GM23338 (cell line): ENCODE measurements around the gene MFAP4. TPM values are rescaled to one million over a fixed set of nuclear protein-coding genes. Genes with fewer than 3 reads are reported as not detected.

Experiments used
- ATAC-seq: fragments of 200-7000 bp; cut with Tn5 transposase; 3 replicates; pipeline ENCODE4 v1.9.1; 2020
- DNase-seq: peaks from one replicate; pipeline ENCODE4 v3.0.0-alpha.2; 2015; ENCODE audit warnings: low spot score
- H2AFZ ChIP-seq: fragments of 200-600 bp; sonication (generic); 2 replicates; pipeline ENCODE4 v1.8.0; 2016; ENCODE audit warnings: antibody characterized with exemption, mild to moderate bottlenecking, moderate library complexity
- H3F3A ChIP-seq: fragments of 200-600 bp; sonication (generic); replicated peaks from 2 replicates; pipeline ENCODE4 v1.8.0; 2017; ENCODE audit warnings: antibody characterized with exemption, mixed run types, low read depth
- H3K27ac ChIP-seq: fragments of 200-600 bp; sonication (generic); 2 replicates; pipeline ENCODE4 v1.6.1; 2016; ENCODE audit warnings: low read depth
- H3K27me3 ChIP-seq: fragments of 200-600 bp; sonication (generic); 2 replicates; pipeline ENCODE4 v1.8.0; 2016; ENCODE audit warnings: mild to moderate bottlenecking, mixed run types, moderate library complexity; ENCODE audit not compliant: insufficient read depth
- H3K36me3 ChIP-seq: fragments of 200-600 bp; sonication (generic); 2 replicates; pipeline ENCODE4 v1.8.0; 2016; ENCODE audit warnings: mild to moderate bottlenecking; ENCODE audit not compliant: insufficient read depth
- H3K4me1 ChIP-seq: fragments of 200-600 bp; sonication (generic); 2 replicates; pipeline ENCODE4 v1.8.0; 2016; ENCODE audit warnings: mild to moderate bottlenecking, moderate library complexity; ENCODE audit not compliant: insufficient read depth
- H3K4me2 ChIP-seq: fragments of 200-600 bp; sonication (generic); 2 replicates; pipeline ENCODE4 v1.7.1; 2017; ENCODE audit warnings: mixed run types
- H3K4me3 ChIP-seq: fragments of 200-600 bp; sonication (generic); 2 replicates; pipeline ENCODE4 v1.6.1; 2016; ENCODE audit warnings: mixed run types
- H3K79me2 ChIP-seq: fragments of 200-600 bp; sonication (generic); replicated peaks from 2 replicates; pipeline ENCODE4 v1.8.0; 2017; ENCODE audit warnings: mild to moderate bottlenecking; ENCODE audit not compliant: insufficient read depth
- H3K9me2 ChIP-seq: fragments of 200-600 bp; sonication (generic); 2 replicates; pipeline ENCODE4 v1.8.0; 2017; ENCODE audit not compliant: insufficient read depth
- H4K20me1 ChIP-seq: fragments of 200-600 bp; sonication (generic); replicated peaks from 2 replicates; pipeline ENCODE4 v1.8.0; 2017; ENCODE audit warnings: mild to moderate bottlenecking; ENCODE audit not compliant: insufficient read depth
- H3K27ac Mint-ChIP-seq: 2 replicates; pipeline ENCODE4 v1.8.0; 2020; ENCODE audit warnings: inconsistent platforms, mild to moderate bottlenecking, moderate library complexity, mixed read lengths
- H3K27me3 Mint-ChIP-seq: 3 replicates; pipeline ENCODE4 v1.8.0; 2022; ENCODE audit warnings: low read depth, mild to moderate bottlenecking, moderate library complexity, mixed read lengths, inconsistent platforms; ENCODE audit not compliant: insufficient read depth, poor library complexity
- H3K36me3 Mint-ChIP-seq: 3 replicates; pipeline ENCODE4 v1.8.0; 2021; ENCODE audit warnings: low read depth, mild to moderate bottlenecking, inconsistent platforms, moderate library complexity, mixed read lengths
- H3K4me1 Mint-ChIP-seq: 3 replicates; pipeline ENCODE4 v1.8.0; 2020; ENCODE audit warnings: mild to moderate bottlenecking, inconsistent platforms, mixed read lengths
- H3K4me3 Mint-ChIP-seq: 3 replicates; pipeline ENCODE4 v1.8.0; 2021; ENCODE audit warnings: moderate library complexity, mild to moderate bottlenecking, inconsistent platforms, mixed read lengths
- H3K9me3 Mint-ChIP-seq: 3 replicates; pipeline ENCODE4 v1.8.0; 2020; ENCODE audit warnings: moderate library complexity, mild to moderate bottlenecking, inconsistent platforms, mixed read lengths
- CREB1 ChIP-seq: fragments of 250-450 bp; sonication (Bioruptor Pico); IDR thresholded peaks from 2 replicates; pipeline ENCODE4 v1.5.0; 2020; ENCODE audit warnings: low read depth, mild to moderate bottlenecking, moderate library complexity
- EZH2 ChIP-seq: fragments of 200-600 bp; sonication (generic); IDR thresholded peaks from one replicate; pipeline ENCODE4 v1.8.0; 2017; ENCODE audit warnings: antibody characterized with exemption, mild to moderate bottlenecking, low read depth; ENCODE audit not compliant: unreplicated experiment
- EZH2phosphoT487 ChIP-seq: fragments of 200-600 bp; sonication (generic); IDR thresholded peaks from one replicate; pipeline ENCODE4 v1.8.1; 2018; ENCODE audit warnings: antibody characterized with exemption; ENCODE audit not compliant: unreplicated experiment
- JUNB ChIP-seq: IDR thresholded peaks from one replicate; pipeline ENCODE4 v1.6.1; 2016; ENCODE audit warnings: antibody characterized with exemption; ENCODE audit not compliant: unreplicated experiment
- NANOG ChIP-seq: IDR thresholded peaks from 2 replicates; pipeline ENCODE4 v1.6.1; 2016; ENCODE audit warnings: antibody characterized with exemption, borderline replicate concordance
- POLR2AphosphoS5 ChIP-seq: IDR thresholded peaks from 2 replicates; pipeline ENCODE4 v1.6.1; 2016; ENCODE audit warnings: antibody characterized with exemption, low read depth
- STAT1 ChIP-seq: IDR thresholded peaks from one replicate; pipeline ENCODE4 v1.6.1; 2016; ENCODE audit warnings: antibody characterized with exemption; ENCODE audit not compliant: unreplicated experiment
- ZNF114 ChIP-seq: fragments of 250-450 bp; sonication (Bioruptor Pico); IDR thresholded peaks from 2 replicates; pipeline ENCODE4 v1.5.0; 2020; ENCODE audit warnings: mild to moderate bottlenecking, moderate library complexity
- ZNF331 ChIP-seq: fragments of 250-450 bp; sonication (Bioruptor Pico); IDR thresholded peaks from 2 replicates; pipeline ENCODE4 v1.5.0; 2020; ENCODE audit warnings: low read depth, mild to moderate bottlenecking, moderate library complexity
- polyA plus RNA-seq: library from polyadenylated mRNA; unstranded; fragments of >200 nt; fragmentation: Nextera tagmentation; extraction: Ambion mirVana; gene quantifications from 2 replicates; pipeline ENCODE4 v1.2.1, GENCODE V29; 2016
- total RNA-seq: library from RNA; depleted of rRNA; stranded (reverse); fragments of >200 nt; shearing (Covaris generic); gene quantifications from 2 replicates; pipeline ENCODE4 v1.2.3, GENCODE V29; 2014
- TF ChIP-seq, protein P1 (sequence below): fragments of 250-450 bp; sonication (Bioruptor Pico); IDR thresholded peaks from 2 replicates; pipeline ENCODE4 v1.5.0; 2020; ENCODE audit warnings: mild to moderate bottlenecking, moderate library complexity
- TF ChIP-seq, protein P2 (sequence below), 2 experiments: fragments of 200-600 bp in 1 of 2; sonication (generic) in 1 of 2; conservative IDR thresholded peaks; 2 replicates each; pipeline versions ENCODE4 v1.5.1 to v1.6.1; 2016 to 2017; ENCODE audit warnings: antibody characterized with exemption in 2 of 2, low read depth in 2 of 2, mild to moderate bottlenecking in 2 of 2, moderate library complexity in 1 of 2
- TF ChIP-seq, protein P3 (sequence below): IDR thresholded peaks from one replicate; pipeline ENCODE4 v1.6.1; 2018; ENCODE audit warnings: antibody characterized with exemption; ENCODE audit not compliant: unreplicated experiment
- TF ChIP-seq, protein P4 (sequence below): IDR thresholded peaks from 2 replicates; pipeline ENCODE4 v1.6.1; 2016; ENCODE audit warnings: antibody characterized with exemption

Gene MFAP4
- total and polyA plus RNA-seq, 2 experiments from 2014 or later = 7.7 to 9.7 TPM

DNA sequence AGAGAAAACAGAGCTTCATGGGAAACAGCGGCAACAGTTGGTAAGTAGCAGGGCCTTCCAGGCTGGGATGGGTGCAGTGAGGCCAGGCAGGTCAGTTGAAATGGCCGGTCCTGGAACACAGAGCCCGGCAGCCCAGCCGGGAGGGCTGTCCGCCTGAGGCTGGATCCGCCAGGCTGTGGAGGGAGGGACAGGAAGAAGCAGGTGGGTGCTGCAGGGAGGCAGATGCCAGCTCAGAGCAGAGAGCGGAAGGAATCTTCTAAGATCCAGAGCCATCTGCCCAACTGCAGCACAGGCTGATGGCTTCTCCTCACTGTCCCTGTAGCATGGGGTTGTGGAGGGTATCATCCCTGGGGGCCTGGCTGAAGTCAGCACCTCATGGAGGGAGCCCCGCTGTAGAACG is 24.6 kb upstream of the MFAP4 start:
- H3K9me2 ChIP-seq = no peaks in the 10 kb centered on the region
- H3K4me1 ChIP-seq = peaks cover 15% of the 10 kb centered on the region
- no peaks in the 10 kb centered on the region for H3K36me3 ChIP-seq
- Mint-ChIP-seq H3K4me3 (no peak overlapping the region), H3K27me3 (peaks cover 13% of the 10 kb centered on the region), H3K9me3 (no peaks in the 10 kb centered on the region), H3K4me1 (peaks cover 17% of the 10 kb centered on the region), H3K27ac (no peak overlapping the region), H3K36me3 (no peaks in the 10 kb centered on the region; the same call in 2 of the 3 replicates)
- no peaks in the 10 kb centered on the region for H3K27me3 ChIP-seq
- H3F3A ChIP-seq = no peaks in the 10 kb centered on the region
- no peak overlapping the region for H2AFZ ChIP-seq
- no peak overlapping the region for H3K27ac ChIP-seq
- H4K20me1 ChIP-seq = no peaks in the 10 kb centered on the region
- TF ChIP-seq, protein P1, sequence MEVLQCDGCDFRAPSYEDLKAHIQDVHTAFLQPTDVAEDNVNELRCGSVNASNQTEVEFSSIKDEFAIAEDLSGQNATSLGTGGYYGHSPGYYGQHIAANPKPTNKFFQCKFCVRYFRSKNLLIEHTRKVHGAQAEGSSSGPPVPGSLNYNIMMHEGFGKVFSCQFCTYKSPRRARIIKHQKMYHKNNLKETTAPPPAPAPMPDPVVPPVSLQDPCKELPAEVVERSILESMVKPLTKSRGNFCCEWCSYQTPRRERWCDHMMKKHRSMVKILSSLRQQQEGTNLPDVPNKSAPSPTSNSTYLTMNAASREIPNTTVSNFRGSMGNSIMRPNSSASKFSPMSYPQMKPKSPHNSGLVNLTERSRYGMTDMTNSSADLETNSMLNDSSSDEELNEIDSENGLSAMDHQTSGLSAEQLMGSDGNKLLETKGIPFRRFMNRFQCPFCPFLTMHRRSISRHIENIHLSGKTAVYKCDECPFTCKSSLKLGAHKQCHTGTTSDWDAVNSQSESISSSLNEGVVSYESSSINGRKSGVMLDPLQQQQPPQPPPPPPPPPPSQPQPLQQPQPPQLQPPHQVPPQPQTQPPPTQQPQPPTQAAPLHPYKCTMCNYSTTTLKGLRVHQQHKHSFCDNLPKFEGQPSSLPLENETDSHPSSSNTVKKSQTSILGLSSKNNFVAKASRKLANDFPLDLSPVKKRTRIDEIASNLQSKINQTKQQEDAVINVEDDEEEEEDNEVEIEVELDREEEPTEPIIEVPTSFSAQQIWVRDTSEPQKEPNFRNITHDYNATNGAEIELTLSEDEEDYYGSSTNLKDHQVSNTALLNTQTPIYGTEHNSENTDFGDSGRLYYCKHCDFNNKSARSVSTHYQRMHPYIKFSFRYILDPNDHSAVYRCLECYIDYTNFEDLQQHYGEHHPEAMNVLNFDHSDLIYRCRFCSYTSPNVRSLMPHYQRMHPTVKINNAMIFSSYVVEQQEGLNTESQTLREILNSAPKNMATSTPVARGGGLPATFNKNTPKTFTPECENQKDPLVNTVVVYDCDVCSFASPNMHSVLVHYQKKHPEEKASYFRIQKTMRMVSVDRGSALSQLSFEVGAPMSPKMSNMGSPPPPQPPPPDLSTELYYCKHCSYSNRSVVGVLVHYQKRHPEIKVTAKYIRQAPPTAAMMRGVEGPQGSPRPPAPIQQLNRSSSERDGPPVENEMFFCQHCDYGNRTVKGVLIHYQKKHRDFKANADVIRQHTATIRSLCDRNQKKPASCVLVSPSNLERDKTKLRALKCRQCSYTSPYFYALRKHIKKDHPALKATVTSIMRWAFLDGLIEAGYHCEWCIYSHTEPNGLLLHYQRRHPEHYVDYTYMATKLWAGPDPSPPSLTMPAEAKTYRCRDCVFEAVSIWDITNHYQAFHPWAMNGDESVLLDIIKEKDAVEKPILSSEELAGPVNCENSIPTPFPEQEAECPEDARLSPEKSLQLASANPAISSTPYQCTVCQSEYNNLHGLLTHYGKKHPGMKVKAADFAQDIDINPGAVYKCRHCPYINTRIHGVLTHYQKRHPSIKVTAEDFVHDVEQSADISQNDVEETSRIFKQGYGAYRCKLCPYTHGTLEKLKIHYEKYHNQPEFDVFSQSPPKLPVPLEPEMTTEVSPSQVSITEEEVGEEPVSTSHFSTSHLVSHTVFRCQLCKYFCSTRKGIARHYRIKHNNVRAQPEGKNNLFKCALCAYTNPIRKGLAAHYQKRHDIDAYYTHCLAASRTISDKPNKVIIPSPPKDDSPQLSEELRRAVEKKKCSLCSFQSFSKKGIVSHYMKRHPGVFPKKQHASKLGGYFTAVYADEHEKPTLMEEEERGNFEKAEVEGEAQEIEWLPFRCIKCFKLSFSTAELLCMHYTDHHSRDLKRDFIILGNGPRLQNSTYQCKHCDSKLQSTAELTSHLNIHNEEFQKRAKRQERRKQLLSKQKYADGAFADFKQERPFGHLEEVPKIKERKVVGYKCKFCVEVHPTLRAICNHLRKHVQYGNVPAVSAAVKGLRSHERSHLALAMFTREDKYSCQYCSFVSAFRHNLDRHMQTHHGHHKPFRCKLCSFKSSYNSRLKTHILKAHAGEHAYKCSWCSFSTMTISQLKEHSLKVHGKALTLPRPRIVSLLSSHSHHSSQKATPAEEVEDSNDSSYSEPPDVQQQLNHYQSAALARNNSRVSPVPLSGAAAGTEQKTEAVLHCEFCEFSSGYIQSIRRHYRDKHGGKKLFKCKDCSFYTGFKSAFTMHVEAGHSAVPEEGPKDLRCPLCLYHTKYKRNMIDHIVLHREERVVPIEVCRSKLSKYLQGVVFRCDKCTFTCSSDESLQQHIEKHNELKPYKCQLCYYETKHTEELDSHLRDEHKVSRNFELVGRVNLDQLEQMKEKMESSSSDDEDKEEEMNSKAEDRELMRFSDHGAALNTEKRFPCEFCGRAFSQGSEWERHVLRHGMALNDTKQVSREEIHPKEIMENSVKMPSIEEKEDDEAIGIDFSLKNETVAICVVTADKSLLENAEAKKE (CRISPR knock-in tag) = no peak
- TF ChIP-seq ZNF114 (CRISPR knock-in tag) (no peak), POLR2AphosphoS5 (no peak), STAT1 (no peak), CREB1 (CRISPR knock-in tag) (no peak), ZNF331 (CRISPR knock-in tag) (no peak), EZH2phosphoT487 (no peak), EZH2 (no peak), JUNB (no peak), NANOG (no peak)
- TF ChIP-seq, protein P2, sequence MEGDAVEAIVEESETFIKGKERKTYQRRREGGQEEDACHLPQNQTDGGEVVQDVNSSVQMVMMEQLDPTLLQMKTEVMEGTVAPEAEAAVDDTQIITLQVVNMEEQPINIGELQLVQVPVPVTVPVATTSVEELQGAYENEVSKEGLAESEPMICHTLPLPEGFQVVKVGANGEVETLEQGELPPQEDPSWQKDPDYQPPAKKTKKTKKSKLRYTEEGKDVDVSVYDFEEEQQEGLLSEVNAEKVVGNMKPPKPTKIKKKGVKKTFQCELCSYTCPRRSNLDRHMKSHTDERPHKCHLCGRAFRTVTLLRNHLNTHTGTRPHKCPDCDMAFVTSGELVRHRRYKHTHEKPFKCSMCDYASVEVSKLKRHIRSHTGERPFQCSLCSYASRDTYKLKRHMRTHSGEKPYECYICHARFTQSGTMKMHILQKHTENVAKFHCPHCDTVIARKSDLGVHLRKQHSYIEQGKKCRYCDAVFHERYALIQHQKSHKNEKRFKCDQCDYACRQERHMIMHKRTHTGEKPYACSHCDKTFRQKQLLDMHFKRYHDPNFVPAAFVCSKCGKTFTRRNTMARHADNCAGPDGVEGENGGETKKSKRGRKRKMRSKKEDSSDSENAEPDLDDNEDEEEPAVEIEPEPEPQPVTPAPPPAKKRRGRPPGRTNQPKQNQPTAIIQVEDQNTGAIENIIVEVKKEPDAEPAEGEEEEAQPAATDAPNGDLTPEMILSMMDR (conservative IDR thresholded peaks at IDR 0.05; ENCODE audit: low read depth in 2 of 2) = no peak
- TF ChIP-seq, protein P3, sequence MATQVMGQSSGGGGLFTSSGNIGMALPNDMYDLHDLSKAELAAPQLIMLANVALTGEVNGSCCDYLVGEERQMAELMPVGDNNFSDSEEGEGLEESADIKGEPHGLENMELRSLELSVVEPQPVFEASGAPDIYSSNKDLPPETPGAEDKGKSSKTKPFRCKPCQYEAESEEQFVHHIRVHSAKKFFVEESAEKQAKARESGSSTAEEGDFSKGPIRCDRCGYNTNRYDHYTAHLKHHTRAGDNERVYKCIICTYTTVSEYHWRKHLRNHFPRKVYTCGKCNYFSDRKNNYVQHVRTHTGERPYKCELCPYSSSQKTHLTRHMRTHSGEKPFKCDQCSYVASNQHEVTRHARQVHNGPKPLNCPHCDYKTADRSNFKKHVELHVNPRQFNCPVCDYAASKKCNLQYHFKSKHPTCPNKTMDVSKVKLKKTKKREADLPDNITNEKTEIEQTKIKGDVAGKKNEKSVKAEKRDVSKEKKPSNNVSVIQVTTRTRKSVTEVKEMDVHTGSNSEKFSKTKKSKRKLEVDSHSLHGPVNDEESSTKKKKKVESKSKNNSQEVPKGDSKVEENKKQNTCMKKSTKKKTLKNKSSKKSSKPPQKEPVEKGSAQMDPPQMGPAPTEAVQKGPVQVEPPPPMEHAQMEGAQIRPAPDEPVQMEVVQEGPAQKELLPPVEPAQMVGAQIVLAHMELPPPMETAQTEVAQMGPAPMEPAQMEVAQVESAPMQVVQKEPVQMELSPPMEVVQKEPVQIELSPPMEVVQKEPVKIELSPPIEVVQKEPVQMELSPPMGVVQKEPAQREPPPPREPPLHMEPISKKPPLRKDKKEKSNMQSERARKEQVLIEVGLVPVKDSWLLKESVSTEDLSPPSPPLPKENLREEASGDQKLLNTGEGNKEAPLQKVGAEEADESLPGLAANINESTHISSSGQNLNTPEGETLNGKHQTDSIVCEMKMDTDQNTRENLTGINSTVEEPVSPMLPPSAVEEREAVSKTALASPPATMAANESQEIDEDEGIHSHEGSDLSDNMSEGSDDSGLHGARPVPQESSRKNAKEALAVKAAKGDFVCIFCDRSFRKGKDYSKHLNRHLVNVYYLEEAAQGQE = no peak
- TF ChIP-seq, protein P4, sequence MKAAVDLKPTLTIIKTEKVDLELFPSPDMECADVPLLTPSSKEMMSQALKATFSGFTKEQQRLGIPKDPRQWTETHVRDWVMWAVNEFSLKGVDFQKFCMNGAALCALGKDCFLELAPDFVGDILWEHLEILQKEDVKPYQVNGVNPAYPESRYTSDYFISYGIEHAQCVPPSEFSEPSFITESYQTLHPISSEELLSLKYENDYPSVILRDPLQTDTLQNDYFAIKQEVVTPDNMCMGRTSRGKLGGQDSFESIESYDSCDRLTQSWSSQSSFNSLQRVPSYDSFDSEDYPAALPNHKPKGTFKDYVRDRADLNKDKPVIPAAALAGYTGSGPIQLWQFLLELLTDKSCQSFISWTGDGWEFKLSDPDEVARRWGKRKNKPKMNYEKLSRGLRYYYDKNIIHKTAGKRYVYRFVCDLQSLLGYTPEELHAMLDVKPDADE = no peak
- no peaks in the 10 kb centered on the region for H3K79me2 ChIP-seq
- no peak overlapping the region for H3K4me3 ChIP-seq
- ATAC-seq (peak; percentile 10; the same call in 2 of the 3 replicates), DNase-seq (peak; percentile 25)
- peak overlapping the region; percentile 73 for H3K4me2 ChIP-seq
